ENCODE data around the gene CPSF4L. TPM values are rescaled to one million over a fixed set of nuclear protein-coding genes. Genes with fewer than 3 reads are reported as not detected.

CPSF4L gene
- total RNA-seq, 1 experiment from 2014 or later: not detected

DNA sequence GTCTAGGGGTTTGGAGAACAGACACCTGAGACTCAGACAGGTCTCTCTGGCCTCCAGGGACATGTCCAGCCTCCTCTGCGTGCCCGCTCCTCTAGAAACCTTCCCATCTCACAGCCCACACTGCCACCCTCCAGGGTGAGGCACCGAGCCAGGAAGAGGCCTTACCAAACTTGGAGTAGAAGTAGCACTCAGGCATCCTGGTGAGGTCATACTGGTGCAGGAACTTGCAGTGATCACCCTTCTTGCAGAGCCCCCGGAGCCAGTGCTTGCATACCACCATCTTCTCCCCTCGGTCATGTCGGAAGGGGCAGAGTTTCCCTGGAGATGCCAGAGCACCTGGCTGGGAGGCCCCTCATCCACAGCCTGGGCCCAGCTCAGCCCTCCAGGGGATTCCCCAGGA, 4.2 kb downstream of the CPSF4L start:
- intact Hi-C loops (cut with micrococcal nuclease; ENCODE audit: unreplicated experiment): no loop called here
- no peak for TF ChIP-seq TCF7L2 (IDR thresholded peaks at IDR 0.05; ENCODE audit: low read depth, low read length)
- TF ChIP-seq SIN3A (IDR thresholded peaks at IDR 0.05; ENCODE audit: borderline replicate concordance, insufficient read depth, low read depth, low read length): no peak
- no peak for TF ChIP-seq CTCF (IDR thresholded peaks at IDR 0.05)
- TF ChIP-seq, protein P1, sequence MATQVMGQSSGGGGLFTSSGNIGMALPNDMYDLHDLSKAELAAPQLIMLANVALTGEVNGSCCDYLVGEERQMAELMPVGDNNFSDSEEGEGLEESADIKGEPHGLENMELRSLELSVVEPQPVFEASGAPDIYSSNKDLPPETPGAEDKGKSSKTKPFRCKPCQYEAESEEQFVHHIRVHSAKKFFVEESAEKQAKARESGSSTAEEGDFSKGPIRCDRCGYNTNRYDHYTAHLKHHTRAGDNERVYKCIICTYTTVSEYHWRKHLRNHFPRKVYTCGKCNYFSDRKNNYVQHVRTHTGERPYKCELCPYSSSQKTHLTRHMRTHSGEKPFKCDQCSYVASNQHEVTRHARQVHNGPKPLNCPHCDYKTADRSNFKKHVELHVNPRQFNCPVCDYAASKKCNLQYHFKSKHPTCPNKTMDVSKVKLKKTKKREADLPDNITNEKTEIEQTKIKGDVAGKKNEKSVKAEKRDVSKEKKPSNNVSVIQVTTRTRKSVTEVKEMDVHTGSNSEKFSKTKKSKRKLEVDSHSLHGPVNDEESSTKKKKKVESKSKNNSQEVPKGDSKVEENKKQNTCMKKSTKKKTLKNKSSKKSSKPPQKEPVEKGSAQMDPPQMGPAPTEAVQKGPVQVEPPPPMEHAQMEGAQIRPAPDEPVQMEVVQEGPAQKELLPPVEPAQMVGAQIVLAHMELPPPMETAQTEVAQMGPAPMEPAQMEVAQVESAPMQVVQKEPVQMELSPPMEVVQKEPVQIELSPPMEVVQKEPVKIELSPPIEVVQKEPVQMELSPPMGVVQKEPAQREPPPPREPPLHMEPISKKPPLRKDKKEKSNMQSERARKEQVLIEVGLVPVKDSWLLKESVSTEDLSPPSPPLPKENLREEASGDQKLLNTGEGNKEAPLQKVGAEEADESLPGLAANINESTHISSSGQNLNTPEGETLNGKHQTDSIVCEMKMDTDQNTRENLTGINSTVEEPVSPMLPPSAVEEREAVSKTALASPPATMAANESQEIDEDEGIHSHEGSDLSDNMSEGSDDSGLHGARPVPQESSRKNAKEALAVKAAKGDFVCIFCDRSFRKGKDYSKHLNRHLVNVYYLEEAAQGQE (IDR thresholded peaks at IDR 0.05; ENCODE audit: insufficient read depth in 1 of 2, low read depth in 2 of 2, low read length in 1 of 2): no peak
- TF ChIP-seq POLR2AphosphoS5 (IDR thresholded peaks at IDR 0.05; ENCODE audit: low read depth, low read length): no peak
- CTCF ChIA-PET: interaction anchor here (2.7 kb wide), 1 partner anchor 112 kb away, joined by 7 read pairs; no protein-coding TSS in a partner anchor
- no peak overlapping the region for H3K27ac ChIP-seq (ENCODE audit: low read length)
- in situ Hi-C loops (cut with HindIII; ENCODE audit: low pct_unique_long_range_greater_than_20kb, low sequenced_read_pairs): no loop called here
- H3K9me3 ChIP-seq (ENCODE audit: control insufficient read depth, insufficient read depth, low read depth, low read length): no peaks in the 10 kb centered on the region
- no TSS peak for BruUV-seq (replicated peaks)
- no peak for ATAC-seq
- POLR2A ChIA-PET: no interaction called here
- peaks cover 13% of the 10 kb centered on the region for H3K4me1 ChIP-seq (ENCODE audit: control insufficient read depth, insufficient read depth, low read length)
- no peak for DNase-seq (ENCODE audit: low read depth, low spot score)
- no peaks in the 10 kb centered on the region for H3K36me3 ChIP-seq (ENCODE audit: control insufficient read depth, insufficient read depth, low read length)
- no peak overlapping the region for H3K4me3 ChIP-seq (ENCODE audit: low read depth in 2 of 2, low read length in 2 of 2)
- H3K27me3 ChIP-seq (ENCODE audit: control insufficient read depth, insufficient read depth, low read length): no peaks in the 10 kb centered on the region

DNA sequence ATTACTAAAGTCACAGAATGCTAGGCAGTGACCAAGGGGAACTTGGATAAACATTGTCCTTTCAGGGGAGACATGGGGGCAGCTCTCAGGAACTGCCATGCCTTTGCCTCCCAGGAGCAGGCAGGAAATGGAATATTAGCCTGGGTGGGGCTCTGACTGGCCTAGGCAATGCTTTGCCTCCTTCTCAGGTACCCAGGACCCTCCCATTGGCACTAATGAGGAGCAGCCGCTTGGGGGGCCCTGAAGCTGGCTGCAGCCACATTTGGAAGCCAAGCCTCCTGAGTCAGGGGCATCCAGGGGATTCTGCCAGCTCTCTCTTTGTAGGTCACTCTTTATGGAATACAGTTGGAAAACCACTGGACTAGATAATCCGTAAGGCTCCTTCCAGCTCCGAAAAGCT, 5.5 kb downstream of the CPSF4L start:
- intact Hi-C loops (cut with micrococcal nuclease; ENCODE audit: unreplicated experiment): no loop called here
- Histone ChIP-seq H3K27me3 (ENCODE audit: control insufficient read depth, insufficient read depth, low read length) (no peaks in the 10 kb centered on the region), H3K27ac (ENCODE audit: low read length) (no peak overlapping the region), H3K36me3 (ENCODE audit: control insufficient read depth, insufficient read depth, low read length) (no peaks in the 10 kb centered on the region), H3K9me3 (ENCODE audit: control insufficient read depth, insufficient read depth, low read depth, low read length) (no peaks in the 10 kb centered on the region), H3K4me3 (ENCODE audit: low read depth in 2 of 2, low read length in 2 of 2) (no peak overlapping the region), H3K4me1 (ENCODE audit: control insufficient read depth, insufficient read depth, low read length) (peaks cover 4% of the 10 kb centered on the region; the same call in 1 of the 2 replicates)
- no TSS peak for BruUV-seq (replicated peaks)
- in situ Hi-C loops (cut with HindIII; ENCODE audit: low pct_unique_long_range_greater_than_20kb, low sequenced_read_pairs): no loop called here
- no peak for TF ChIP-seq SIN3A (IDR thresholded peaks at IDR 0.05; ENCODE audit: borderline replicate concordance, insufficient read depth, low read depth, low read length)
- TF ChIP-seq, protein P1 (IDR thresholded peaks at IDR 0.05; ENCODE audit: insufficient read depth in 1 of 2, low read depth in 2 of 2, low read length in 1 of 2): no peak
- TF ChIP-seq CTCF (IDR thresholded peaks at IDR 0.05): no peak
- no peak for TF ChIP-seq TCF7L2 (IDR thresholded peaks at IDR 0.05; ENCODE audit: low read depth, low read length)
- TF ChIP-seq POLR2AphosphoS5 (IDR thresholded peaks at IDR 0.05; ENCODE audit: low read depth, low read length): no peak
- ATAC-seq: no peak
- ChIA-PET POLR2A (no interaction called here), CTCF (interaction anchor here (0.9 to 4.0 kb wide), 2 partner anchors 114 to 116 kb away, joined by 5 to 26 read pairs; no protein-coding TSS in a partner anchor)
- DNase-seq (ENCODE audit: low read depth, low spot score): no peak

Data from Panc1 (cell line).